ENCODE measurements around the gene VASN. TPM values are rescaled to one million over a fixed set of nuclear protein-coding genes. Genes with fewer than 3 reads are reported as not detected.
"Not testable (repeated sequence)": the region's sequence is repeated elsewhere in the genome, so short reads cannot be mapped to it uniquely, and the experiment has no call there.

VASN gene
- total RNA-seq, 1 donor from 2014 or later = 4.0 TPM

- Mint-ChIP-seq H3K27me3 (no peaks in the 10 kb centered on the region), H3K4me3 (ENCODE audit: low read depth) (no peak overlapping the region), H3K4me1 (ENCODE audit: low read depth) (peaks cover 9% of the 10 kb centered on the region), H3K36me3 (ENCODE audit: insufficient read depth) (peaks cover 10% of the 10 kb centered on the region), H3K9me3 (ENCODE audit: low read depth) (no peaks in the 10 kb centered on the region), H3K27ac (peak overlapping the region; percentile 64)
- no peak for TF ChIP-seq CTCF (IDR thresholded peaks at IDR 0.05; ENCODE audit: unreplicated experiment)
- DNase-seq (ENCODE audit: low spot score, unreplicated experiment) = no peak
Measured at GRCh38 chr16:4339455-4339854, 32.2 kb upstream of the VASN start.

- H3K27ac Mint-ChIP-seq = no peak overlapping the region
- H3K36me3 Mint-ChIP-seq (ENCODE audit: insufficient read depth) = peaks cover 10% of the 10 kb centered on the region
- H3K27me3 Mint-ChIP-seq = no peaks in the 10 kb centered on the region
- peaks cover 7% of the 10 kb centered on the region for H3K4me1 Mint-ChIP-seq (ENCODE audit: low read depth)
- no peak for DNase-seq (ENCODE audit: low spot score, unreplicated experiment)
- H3K9me3 Mint-ChIP-seq (ENCODE audit: low read depth) = no peaks in the 10 kb centered on the region
- H3K4me3 Mint-ChIP-seq (ENCODE audit: low read depth) = no peak overlapping the region
- TF ChIP-seq CTCF (IDR thresholded peaks at IDR 0.05; ENCODE audit: unreplicated experiment) = no peak
Measured at GRCh38 chr16:4339909-4340308, 31.7 kb upstream of the VASN start.

- no peak for TF ChIP-seq CTCF (IDR thresholded peaks at IDR 0.05; ENCODE audit: unreplicated experiment)
- H3K36me3 Mint-ChIP-seq (ENCODE audit: insufficient read depth) = peaks cover 10% of the 10 kb centered on the region
- no peaks in the 10 kb centered on the region for H3K27me3 Mint-ChIP-seq
- H3K4me3 Mint-ChIP-seq (ENCODE audit: low read depth) = no peak overlapping the region
- no peak for DNase-seq (ENCODE audit: low spot score, unreplicated experiment)
- peaks cover 3% of the 10 kb centered on the region for H3K4me1 Mint-ChIP-seq (ENCODE audit: low read depth)
- H3K9me3 Mint-ChIP-seq (ENCODE audit: low read depth) = no peaks in the 10 kb centered on the region
- no peak overlapping the region for H3K27ac Mint-ChIP-seq
Measured at GRCh38 chr16:4340443-4340842, 31.2 kb upstream of the VASN start.

DNA sequence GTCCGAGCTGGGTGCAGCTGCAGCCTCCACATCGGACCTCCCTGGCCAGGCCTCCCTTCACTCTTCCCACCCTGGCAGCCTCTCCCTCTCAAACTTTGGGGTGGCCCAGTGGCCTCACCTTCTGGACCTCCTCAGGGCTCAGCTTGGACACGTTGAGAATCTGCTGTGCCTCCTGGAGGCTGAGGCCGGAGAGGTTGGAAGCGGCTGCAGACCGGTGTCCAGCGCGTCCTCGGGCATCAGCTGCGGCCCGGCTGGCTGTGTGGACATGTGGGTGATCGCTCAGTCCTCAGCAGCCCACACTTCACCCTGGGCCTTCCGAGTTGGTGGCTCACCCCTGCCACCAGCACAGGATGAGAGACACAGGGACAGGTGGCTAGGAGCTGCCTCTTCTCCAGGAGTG lies 30.4 kb upstream of the VASN start:
- Mint-ChIP-seq H3K4me3 (ENCODE audit: low read depth) (no peak overlapping the region), H3K27ac (no peak overlapping the region), H3K36me3 (ENCODE audit: insufficient read depth) (peaks cover 5% of the 10 kb centered on the region), H3K9me3 (ENCODE audit: low read depth) (no peaks in the 10 kb centered on the region), H3K27me3 (no peaks in the 10 kb centered on the region), H3K4me1 (ENCODE audit: low read depth) (no peaks in the 10 kb centered on the region)
- no peak for DNase-seq (ENCODE audit: low spot score, unreplicated experiment)
- TF ChIP-seq CTCF (IDR thresholded peaks at IDR 0.05; ENCODE audit: unreplicated experiment) = no peak

GRCh38 chr16:4342866-4343744 lies 28.5 kb upstream of the VASN start:
- Mint-ChIP-seq H3K27ac (peak overlapping the region; percentile 95), H3K4me3 (ENCODE audit: low read depth) (no peak overlapping the region), H3K27me3 (no peaks in the 10 kb centered on the region), H3K36me3 (ENCODE audit: insufficient read depth) (peaks cover 5% of the 10 kb centered on the region), H3K9me3 (ENCODE audit: low read depth) (no peaks in the 10 kb centered on the region), H3K4me1 (ENCODE audit: low read depth) (no peaks in the 10 kb centered on the region)
- no peak for TF ChIP-seq CTCF (IDR thresholded peaks at IDR 0.05; ENCODE audit: unreplicated experiment)
- DNase-seq (ENCODE audit: low spot score, unreplicated experiment) = no peak

DNA sequence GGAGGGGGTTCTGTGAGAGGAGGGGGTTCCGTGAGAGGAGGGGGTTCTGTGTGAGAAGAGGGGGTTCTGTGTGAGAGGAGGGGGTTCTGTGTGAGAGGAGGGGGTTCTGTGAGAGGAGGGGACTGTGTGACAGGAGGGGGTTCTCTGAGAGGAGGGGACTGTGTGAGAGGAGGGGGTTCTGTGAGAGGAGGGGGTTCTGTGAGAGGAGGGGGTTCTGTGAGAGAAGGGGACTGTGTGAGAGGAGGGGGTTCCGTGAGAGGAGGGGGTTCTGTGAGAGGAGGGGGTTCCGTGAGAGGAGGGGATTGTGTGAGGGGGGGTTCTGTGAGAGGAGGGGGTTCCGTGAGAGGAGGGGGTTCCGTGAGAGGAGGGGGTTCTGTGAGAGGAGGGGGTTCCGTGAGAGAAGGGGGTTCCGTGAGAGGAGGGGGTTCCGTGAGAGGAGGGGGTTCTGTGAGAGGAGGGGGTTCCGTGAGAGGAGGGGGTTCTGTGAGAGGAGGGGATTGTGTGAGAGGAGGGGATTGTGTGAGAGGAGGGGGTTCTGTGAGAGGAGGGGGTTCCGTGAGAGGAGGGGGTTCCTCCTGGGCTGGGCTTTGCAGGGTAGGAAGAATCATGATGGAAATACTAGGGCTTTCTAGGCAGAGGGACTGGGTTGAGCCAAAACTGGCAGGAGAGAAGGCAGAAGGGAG lies 27.2 kb upstream of the VASN start:
- DNase-seq (ENCODE audit: low spot score, unreplicated experiment); H3K9me3 Mint-ChIP-seq (ENCODE audit: low read depth); H3K27me3 Mint-ChIP-seq; H3K4me1 Mint-ChIP-seq (ENCODE audit: low read depth); H3K36me3 Mint-ChIP-seq (ENCODE audit: insufficient read depth); H3K4me3 Mint-ChIP-seq (ENCODE audit: low read depth): not testable (repeated sequence)
- H3K27ac Mint-ChIP-seq = peak overlapping the region; percentile 90

Data from progenitor cell of endocrine pancreas (in vitro differentiated cells).